Left forelimb (tissue), 1 donor: Measurements from ENCODE around the gene FOXA2.
"Not testable (repeated sequence)": the region's sequence is repeated elsewhere in the genome, so short reads cannot be mapped to it uniquely, and the experiment has no call there.

Experiments
- DNase-seq: peaks from one replicate; pipeline ENCODE4 v3.0.0-alpha.2; 2018; ENCODE audit warnings: low spot score

Gene FOXA2

GRCh38 chr20:22567944-22568871 lies 16.2 kb downstream of the FOXA2 start:
- DNase-seq: no peak

GRCh38 chr20:22566876-22567658 lies 17.3 kb downstream of the FOXA2 start:
- DNase-seq: no peak

- DNase-seq: no peak
Observed at GRCh38 chr20:22563062-22563965, 21.1 kb downstream of the FOXA2 start.

GRCh38 chr20:22562620-22563019 lies 21.8 kb downstream of the FOXA2 start:
- no peak for DNase-seq

GRCh38 chr20:22561965-22562577 lies 22.3 kb downstream of the FOXA2 start:
- DNase-seq: no peak

GRCh38 chr20:22560817-22561216 lies 23.6 kb downstream of the FOXA2 start:
- DNase-seq: no peak

- DNase-seq: no peak
Observed at GRCh38 chr20:22559711-22560318, 24.6 kb downstream of the FOXA2 start.

GRCh38 chr20:22557403-22558276 lies 26.7 kb downstream of the FOXA2 start:
- no peak for DNase-seq

GRCh38 chr20:22556565-22557056 lies 27.8 kb downstream of the FOXA2 start:
- no peak for DNase-seq

- no peak for DNase-seq
Observed at GRCh38 chr20:22555791-22556564, 28.4 kb downstream of the FOXA2 start.

- DNase-seq: no peak
Observed at GRCh38 chr20:22554391-22554790, 30.0 kb downstream of the FOXA2 start.

- not testable (repeated sequence) for DNase-seq
Observed at GRCh38 chr20:22550514-22550913, 33.9 kb downstream of the FOXA2 start.

GRCh38 chr20:22548040-22548439 lies 36.3 kb downstream of the FOXA2 start:
- DNase-seq: no peak

GRCh38 chr20:22546344-22546743 lies 38.0 kb downstream of the FOXA2 start:
- no peak for DNase-seq

- DNase-seq: no peak
Observed at GRCh38 chr20:22545045-22545444, 39.3 kb downstream of the FOXA2 start.

GRCh38 chr20:22544462-22544861 lies 39.9 kb downstream of the FOXA2 start:
- no peak for DNase-seq

GRCh38 chr20:22542427-22542826 lies 41.9 kb downstream of the FOXA2 start:
- no peak for DNase-seq

- DNase-seq: no peak
Observed at GRCh38 chr20:22540832-22541231, 43.5 kb downstream of the FOXA2 start.
